HG03108 (cell line): ENCODE data around the gene MYH6.
"Not testable (repeated sequence)": the region's sequence is repeated elsewhere in the genome, so short reads cannot be mapped to it uniquely, and the experiment has no call there.

ENCODE experiments used
- ATAC-seq: cut with Tn5 transposase; IDR thresholded peaks from one replicate; pipeline ENCODE4 v1.9.1; 2021; ENCODE audit warnings: moderate library complexity; ENCODE audit not compliant: unreplicated experiment

The MYH6 gene

DNA sequence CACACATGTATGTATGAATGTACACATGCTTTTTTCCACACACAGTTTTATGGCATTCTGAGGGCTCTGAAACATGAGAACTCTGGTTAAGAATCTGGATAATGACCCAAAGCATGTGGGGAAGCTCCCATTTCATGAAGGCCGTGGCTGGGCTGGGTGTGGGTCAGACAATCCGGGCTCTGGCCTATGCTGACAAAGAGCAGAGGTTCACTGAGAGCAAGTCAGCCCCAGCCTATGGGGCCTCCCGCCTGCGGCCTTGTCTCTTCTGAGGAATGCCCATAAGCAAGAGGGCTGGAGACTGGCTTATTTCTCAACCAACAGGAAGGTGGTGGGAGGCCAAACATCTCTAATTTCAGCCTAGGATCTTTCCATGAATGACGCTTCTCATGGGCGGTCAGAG is 8.5 kb downstream of the MYH6 start:
- ATAC-seq: no peak

DNA sequence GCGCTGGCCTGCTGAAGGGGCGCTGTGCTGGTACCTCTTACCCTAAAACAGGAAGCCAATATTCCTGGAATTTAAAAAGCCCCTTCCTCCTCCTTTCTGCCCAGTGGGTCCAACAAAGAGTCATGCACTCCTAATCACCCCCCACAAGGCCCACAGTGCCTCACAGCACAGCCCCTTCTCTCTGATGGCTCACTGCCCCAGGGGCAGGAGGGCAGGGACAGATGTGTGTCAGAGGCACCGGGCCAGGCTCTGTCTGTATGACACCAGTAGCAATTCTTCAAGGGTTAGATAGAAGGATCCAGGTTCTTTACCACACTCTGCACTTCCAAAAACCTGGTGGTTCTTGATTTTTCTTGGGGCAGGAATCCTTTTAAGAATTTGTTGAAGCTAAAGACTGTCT is 8.9 kb downstream of the MYH6 start:
- no peak for ATAC-seq

DNA sequence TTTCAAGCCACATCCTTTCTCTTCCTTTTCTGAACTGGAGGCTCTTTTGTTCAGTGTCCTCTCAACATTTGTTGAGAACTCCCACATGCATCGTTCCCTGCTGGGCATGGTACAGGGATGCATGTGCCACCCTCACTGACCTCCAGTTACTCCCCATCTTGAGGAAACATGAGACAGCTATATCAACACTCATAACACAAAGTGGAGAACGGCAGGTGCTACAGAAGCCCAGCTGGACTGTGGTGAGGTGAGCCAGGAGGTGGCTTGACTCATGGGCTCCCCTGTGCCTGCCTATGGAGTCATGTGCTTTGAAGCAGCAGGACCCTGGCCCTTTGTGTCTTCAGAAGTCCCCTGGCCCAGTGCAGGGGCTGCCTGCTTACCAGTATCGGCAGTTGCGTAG is 9.7 kb downstream of the MYH6 start:
- ATAC-seq: no peak

DNA sequence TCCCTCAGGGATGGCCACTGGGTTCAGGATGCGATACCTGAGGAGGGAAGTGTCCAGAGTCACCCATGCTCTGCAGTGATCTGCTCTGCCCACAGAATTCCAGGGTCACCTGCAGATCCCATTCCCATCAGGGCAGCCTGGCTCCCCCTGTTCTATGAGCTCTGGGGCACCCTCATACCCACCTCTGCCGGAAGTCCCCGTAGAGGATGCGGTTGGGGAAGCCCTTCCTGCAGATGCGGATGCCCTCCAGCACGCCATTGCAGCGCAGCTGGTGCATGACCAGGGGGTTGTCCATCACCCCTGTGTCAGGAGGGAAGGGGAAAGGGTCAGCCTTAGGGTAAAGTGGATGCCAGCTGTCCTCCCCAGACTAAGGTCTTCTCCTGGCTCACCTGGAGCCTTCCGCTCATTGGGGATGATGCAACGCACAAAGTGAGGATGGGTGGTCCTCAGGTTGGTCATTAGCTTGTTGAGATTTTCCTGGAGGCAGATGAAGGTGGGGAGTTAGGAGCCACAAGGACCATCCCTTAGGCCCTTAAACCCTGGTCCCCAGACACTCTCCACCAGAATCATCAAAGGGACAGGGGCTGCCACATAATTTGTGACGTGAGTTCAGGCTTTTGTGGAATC is 11.2 kb downstream of the MYH6 start:
- no peak for ATAC-seq

DNA sequence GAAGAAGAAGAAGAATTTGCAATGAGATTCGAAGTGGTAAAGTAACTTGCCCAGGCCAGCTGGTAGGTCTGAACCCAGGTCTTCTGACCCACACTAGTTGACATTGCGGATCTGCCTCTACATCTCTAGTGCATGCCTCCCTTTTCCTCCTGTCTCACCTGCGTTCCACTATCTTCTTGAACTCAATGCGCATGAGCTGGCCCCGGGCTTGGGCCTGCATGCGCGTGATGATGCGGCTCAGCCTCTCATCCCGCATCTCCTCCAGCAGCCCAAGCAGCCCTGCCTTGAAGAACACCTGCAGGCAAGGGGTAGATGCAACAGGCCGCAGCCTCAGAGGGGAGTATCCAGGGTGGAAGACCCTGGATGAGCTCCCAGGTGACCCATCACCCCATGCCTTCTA is 11.9 kb downstream of the MYH6 start:
- ATAC-seq: no peak

DNA sequence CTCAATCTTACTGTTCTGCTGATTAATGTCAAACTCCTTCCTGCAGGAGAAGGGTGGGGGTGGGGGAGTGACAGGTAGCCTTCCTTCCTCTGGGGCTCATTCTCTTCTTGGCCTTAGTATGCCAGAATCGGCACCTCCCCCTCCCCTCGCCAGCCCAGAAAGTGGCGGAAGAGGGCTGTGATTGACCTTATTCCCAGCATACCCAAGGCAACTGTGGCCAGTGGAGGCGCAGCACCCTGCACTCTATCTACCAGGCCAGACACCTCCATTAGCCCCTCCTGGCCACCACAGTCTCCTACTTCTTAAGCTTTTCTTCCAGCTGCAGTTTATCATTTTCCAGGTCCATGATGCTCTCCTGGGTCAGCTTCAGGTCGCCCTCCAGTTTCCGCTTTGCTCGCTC is 15.5 kb downstream of the MYH6 start:
- no peak for ATAC-seq

DNA sequence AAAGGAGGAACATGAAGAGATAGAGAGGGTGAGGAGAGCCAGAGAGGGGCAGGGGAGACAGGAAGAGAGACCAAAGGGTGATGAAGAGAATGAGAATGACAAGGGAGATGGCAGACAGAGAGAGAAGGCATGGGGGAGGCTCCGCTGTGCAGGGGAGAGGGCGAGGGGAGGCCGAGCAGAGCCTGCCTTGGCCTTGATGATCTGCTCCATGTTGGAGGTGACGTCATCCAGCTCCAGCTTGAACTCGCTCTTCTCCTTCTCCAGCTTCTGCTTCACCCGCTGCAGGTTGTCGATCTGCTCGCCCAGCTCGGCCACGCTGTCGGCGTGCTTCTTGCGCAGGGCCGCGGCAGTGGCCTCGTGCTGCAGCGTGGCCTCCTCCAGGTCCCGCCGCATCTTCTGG is 18.2 kb downstream of the MYH6 start:
- ATAC-seq: not testable (repeated sequence)

DNA sequence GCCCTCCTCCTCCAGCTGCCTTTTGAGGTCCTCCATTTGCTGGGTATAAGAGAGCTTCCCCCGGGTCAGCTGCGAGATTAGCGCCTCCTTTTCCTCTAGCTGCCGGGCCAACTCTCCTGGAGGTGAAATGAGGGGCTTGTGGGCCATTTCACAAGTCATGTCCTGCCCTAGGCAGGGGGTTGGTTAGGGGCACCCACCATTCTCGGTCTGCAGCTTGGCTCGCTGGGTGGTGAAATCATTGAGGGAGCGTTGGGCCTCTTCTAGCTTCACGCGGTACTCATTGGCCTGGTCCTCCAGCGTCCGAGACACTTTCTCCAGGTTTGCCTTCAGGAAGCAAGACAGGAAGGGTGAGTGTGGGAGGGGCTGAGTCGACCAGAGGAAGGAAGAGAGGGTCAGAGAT is 18.7 kb downstream of the MYH6 start:
- ATAC-seq: no peak

DNA sequence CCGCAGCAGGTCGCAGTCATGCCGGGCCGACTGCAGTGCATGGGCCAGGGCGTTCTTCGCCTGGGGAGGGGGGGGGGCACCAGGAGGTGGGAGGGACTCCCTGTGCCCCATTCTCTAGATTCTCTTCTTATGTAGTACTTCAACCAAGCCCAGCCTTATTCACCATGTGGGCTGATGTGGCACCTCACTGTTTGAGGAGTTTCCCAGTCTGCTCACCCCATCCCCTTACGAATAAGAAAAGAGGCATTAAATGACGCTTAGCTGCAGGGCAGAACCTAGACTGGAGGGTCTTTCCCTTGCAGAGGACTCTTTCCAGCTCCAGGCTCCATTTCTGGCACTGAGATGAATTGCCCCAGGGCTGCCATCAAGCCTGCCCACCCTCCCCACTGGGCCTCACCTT is 19.1 kb downstream of the MYH6 start:
- ATAC-seq: no peak

DNA sequence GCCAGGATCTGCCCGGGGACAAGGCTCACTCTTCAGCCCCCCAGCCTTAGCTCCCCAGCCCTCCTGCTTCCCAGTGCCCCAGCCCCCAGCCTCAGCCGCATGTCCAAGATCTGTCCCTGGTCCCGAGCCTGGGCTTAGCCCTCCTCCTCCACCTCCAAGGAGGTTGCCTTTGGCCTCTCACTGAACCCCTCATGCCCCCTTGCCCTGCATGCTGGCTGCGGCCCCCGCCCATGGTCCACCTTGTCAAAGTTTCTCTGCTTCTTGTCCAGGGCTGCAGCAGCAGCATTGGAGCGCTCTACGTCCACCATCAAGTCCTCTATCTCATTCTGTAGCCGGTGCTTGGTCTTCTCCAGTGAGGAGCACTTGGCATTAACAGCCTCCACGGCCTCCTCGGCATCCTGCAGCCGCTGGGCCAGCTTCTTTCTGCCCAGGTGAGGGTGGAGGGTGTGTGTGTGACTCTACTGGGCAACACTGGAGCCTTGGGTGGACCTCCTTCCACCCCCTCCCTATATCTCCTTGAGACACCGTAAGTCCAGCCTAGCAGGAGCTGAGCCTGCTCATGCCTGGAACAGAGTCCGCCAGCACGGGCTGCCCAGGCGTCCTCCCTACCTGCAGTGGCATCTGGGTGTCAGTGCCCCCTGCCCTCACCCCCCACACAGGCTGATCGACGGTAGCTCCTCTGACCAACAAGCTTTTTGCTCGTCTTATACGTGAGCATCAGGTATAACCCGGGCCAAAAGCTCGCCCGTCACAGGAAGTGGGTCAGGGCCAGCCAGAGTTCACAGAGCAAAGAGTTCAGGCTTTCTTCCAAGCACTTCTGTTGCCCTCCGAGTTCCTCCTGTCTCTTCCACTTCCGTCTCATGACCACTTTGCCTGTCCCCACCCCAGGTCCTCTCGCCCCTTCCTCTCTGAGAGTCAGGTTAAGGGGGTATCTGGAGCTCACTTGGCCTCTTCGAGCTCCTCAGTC is 19.9 kb downstream of the MYH6 start:
- ATAC-seq: no peak

DNA sequence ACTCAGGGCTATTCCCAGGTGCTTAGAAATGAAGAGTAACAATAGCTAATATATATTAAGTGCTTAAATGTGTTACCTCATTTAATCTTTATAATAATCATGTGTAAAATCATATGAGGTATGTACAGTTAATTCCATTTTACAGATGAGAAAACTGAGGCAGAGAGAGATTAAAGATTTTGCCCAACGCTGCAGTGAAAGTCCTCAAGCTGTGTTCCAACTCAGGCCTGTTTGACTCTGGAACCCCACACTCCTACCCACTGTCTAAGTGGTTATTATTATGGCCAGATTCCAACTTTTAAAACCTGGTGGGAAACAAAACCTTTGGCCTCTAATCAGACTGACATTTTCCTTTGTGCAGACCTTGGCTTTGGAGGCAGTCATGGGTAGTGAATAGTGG is 21.1 kb downstream of the MYH6 start:
- no peak for ATAC-seq

DNA sequence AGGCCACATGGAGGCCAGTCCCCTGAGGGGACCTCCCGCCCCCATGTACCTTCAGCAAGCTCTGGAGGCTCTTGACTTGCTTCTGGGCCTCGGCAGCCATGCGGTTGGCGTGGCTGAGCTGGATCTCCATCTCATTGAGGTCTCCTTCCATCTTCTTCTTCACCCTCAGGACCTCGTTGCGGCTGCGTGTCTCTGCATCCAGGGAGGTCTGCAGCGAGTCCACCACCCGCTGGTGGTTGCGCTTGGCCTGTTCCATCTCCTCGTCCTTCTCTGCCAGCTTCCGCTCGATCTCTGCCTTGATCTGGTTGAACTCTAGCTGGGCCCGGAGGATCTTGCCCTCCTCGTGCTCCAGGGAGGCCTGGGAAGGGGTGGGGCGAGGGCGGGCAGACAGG is 21.8 kb downstream of the MYH6 start:
- not testable (repeated sequence) for ATAC-seq

DNA sequence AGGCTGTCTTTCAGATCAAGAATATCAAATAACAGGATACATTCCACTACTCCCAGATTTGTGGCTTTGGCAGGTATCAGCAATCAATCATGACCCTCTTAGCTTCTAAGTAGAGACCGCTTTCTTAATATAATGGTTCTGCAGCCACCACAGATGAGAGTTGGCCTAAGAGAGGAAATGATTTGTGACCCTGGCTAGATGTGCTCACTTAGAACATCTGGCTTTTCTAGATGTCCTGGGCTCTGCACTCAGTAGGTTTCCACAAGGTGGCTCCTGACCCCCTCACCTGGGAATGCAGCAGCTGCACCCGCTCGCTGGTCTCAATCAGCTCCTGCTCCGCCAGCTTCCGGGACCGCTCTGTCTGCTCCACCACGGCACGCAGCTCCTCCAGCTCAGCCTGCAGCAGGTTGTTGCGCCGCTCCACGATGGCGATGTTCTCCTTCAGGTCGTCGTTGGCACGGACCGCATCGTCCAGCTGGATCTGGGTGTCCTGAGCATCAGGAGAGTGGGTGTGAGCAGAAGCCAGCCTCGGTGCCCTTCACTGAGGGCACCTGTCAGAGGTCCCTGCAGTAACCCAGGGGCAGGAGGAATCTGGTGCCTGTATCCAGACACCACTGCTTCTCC is 22.3 kb downstream of the MYH6 start:
- ATAC-seq: no peak

DNA sequence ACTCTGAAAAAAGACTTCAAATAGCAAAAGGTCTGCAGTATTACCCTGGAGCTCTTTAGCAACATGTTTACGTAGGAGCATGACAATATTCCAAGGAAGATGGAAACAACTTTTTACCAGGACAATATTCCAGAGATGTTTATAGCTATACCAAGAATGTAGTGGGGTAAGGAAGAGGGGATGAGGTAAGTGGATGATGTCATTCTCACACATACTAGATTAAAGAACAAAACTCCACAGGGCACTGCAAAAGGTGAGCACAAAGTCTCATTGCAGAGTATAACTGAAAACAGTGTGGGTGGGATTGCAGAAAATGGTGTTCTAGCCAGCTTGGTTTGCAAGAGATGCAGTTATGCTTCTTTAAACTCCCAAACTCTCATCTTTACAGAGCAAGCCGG is 22.8 kb downstream of the MYH6 start:
- ATAC-seq: no peak

DNA sequence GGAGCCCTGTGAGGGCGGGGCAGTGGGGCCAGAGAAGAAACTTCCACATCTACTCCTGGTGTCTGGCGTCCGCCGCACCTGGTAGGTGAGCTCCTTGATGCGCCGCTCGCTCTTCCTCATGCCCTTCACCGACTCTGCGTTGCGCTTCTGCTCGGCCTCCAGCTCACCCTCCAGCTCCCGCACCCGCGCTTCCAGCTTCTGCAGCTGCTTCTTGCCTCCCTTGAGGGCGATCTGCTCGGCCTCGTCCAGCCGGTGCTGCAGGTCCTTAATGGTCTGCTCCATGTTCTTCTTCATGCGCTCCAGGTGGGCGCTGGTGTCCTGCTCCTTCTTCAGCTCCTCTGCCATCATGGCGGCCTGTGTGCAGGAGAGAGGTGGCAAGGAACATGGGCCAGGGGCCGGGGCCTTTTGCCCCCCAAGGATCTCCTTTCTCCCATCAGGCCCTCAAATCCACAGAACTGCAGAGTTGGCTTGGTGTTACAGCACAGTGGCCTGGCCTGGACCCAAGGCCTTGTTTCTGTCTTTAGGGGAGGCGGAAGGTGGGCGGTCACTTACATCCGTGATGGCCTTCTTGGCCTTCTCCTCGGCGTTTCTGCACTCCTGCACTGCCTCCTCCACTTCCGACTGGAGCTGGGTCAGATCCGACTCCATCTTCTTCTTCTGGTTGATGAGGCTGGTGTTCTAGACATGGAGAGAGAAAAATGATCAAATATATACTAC is 23.6 kb downstream of the MYH6 start:
- no peak for ATAC-seq

DNA sequence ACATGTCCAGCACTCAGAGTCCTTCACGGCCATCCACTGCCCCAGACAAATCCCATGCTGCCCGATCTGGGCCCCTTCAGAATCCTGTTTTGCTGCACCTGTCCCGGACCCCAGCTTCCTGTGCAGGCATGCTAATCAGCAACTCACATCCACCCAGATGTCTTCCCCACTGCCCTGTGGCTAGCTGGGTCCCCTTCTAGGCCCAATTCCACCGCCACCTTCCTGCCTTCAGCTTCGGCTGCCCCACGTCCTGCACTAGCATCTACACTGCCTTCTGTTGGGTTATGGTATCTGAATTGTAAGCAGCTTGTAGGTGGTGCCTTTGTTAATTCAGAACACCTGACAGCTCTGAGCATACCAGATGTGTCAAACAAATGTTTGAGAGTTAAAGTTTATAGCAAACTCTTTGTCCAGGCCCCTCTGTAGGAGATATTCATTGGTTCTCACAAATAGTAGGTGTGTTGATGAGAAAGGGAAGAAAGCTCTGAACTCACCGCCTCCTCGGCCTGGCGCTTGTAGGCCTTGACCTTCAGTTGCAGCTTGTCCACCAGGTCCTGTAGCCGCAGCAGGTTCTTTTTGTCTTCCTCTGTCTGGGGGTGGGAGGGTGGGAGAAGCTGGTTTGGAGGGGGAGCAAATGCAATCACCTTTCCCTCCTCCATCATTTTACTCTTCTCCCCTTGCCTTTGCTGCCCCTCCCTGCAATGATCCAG is 25.2 kb downstream of the MYH6 start:
- no peak for ATAC-seq

DNA sequence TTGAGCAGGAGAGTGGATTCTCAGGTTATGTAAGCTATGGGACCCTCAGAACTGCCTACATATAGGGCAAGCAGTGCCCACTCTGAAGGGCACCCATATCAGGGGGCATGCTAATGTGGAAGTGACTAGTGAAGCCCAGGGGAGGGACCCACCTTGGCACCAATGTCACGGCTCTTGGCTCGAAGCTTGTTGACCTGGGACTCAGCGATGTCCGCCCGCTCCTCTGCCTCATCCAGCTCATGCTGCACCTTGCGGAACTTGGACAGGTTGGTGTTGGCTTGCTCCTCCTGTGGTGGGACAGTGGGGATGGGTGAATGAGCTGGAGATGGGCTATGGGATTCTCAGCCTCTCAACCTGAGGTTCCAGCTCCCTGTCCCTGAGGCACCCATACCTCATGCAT is 25.8 kb downstream of the MYH6 start:
- ATAC-seq: no peak

DNA sequence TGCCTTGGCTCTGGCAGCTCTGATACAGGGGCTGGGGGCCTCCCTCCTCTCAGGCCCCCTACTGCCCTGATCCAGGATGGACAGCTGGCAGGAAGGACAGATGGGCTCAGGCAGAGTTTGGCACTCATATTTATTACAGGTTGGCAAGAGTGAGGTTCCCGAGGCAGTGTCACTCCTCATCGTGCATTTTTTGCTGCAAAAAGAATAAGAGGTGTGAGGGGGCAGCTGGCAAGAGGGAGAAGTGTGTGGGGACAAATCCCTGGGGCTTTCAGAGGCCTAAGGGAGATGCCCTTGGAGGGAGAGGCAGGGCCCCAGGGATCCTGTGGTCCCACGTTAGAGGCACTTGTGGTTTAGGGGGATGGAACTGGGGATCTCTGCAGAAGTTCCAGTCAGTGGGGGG is 26.2 kb downstream of the MYH6 start:
- no peak for ATAC-seq

DNA sequence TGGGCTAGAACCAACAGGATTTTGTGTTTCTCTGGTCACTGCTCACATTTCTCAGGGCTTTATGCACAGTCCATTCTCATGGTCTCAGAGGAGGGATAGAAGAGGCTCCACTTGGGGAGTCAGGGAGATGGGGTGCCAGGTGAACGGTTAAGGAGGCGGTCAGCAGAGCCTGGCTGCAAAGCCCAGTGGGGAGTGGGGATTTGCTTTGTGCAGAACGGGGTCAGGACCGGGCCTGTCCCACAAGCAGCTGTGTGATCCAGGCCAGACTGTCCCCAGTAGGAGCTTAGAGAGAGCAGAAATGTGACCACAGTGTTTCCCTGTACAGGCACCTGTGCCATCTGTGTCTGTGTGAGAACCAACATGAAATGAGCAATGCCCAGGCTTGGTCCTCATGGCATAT is 27.1 kb downstream of the MYH6 start:
- ATAC-seq: no peak

DNA sequence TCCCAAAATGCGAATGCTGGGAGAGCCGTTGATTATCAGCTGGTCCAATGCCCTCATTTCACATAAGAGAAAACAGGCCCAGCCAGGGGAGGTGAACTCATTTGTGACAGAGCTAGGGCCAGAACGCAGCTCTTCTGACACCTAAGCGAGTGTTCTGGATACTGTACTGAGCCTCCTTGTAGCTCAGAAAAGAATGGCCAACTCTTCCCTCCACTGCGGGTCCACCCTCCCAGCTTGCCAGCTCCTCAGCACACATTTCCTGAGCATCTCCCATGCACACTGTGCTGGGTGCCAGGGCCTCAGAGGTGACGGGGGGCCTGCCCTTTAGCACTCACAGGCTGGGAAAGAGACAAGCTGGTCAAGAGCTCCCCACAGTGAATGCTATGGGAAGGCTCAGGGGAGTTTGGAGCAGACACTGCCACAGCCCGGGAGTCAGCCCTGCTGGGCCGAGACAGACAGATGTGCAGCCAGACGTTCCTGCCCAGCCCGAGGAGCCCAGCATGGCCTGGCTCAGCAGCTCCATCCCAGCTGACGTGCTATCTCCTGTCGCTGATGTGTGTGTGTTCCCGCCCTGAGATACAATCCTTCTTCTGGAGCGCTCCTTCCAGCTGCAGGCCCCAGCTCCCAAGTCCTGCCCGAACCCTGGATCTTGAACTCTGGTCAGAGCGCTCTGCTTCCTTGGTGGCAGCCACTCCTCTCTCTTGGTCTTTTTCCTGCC is 27.7 kb downstream of the MYH6 start:
- no peak for ATAC-seq
